Glomerular endothelial cell (primary cell): ENCODE data around the gene CMTM4. TPM values are rescaled to one million over a fixed set of nuclear protein-coding genes. Genes with fewer than 3 reads are reported as not detected.
"Not testable (repeated sequence)": the region's sequence is repeated elsewhere in the genome, so short reads cannot be mapped to it uniquely, and the experiment has no call there.

ENCODE experiments used
- DNase-seq: peaks from one replicate; pipeline ENCODE4 v3.0.0-alpha.2; 2011; ENCODE audit warnings: low read depth, low spot score; ENCODE audit errors: extremely low read depth
- total RNA-seq: library from RNA; depleted of rRNA; stranded (reverse); fragments of >200 nt; gene quantifications from 2 replicates; pipeline ENCODE4 v1.2.3, GENCODE V29; 2015

Gene CMTM4
- total RNA-seq, 1 donor from 2014 or later: 9.8 TPM

DNA sequence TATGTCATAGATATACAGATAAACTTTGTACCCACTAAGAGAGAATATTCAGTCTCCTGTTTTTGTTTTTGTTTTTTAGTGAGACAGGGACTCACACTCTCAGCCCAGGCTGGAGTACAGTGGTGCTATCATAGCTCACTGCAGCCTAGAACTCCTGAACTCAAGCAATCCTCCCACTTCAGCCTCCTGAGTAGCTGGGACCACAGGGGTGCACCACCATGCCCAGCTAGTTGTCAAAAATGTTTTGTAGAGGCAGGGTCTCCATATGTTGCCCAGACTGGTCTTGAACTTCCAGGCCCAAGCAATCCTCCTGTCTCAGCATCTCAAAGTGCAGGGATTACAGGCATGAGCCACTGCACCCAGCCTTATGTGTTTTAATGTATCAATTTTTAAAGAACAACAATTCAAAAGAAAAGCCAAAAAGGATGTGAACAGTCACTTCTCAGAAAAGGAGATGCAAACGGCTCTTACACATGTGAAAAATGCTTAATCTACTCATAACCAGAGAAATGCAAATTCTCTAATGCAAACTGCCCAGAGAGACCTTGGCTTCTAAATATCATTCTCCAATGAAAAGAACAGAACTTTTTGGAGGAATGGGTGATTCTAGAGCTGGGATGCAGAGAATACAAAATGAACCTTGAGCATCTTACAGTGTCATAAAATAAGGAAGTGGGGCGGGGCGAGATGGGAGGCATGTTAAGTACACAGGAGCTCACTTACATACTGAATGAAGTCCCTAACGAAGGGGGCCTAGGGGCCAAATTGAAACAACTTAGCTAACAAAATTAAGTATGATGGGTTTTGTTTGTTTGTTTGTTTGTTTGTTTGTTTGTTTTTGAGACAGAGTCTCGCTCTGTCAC is 99.3 kb downstream of the CMTM4 start:
- no peak for DNase-seq

GRCh38 chr16:66596559-66596958 is 100.0 kb downstream of the CMTM4 start:
- DNase-seq: not testable (repeated sequence)

GRCh38 chr16:66594739-66595138 is 101.8 kb downstream of the CMTM4 start:
- DNase-seq: no peak

GRCh38 chr16:66592814-66593213 is 103.7 kb downstream of the CMTM4 start:
- DNase-seq: no peak

GRCh38 chr16:66592241-66592640 is 104.3 kb downstream of the CMTM4 start:
- DNase-seq: no peak

DNA sequence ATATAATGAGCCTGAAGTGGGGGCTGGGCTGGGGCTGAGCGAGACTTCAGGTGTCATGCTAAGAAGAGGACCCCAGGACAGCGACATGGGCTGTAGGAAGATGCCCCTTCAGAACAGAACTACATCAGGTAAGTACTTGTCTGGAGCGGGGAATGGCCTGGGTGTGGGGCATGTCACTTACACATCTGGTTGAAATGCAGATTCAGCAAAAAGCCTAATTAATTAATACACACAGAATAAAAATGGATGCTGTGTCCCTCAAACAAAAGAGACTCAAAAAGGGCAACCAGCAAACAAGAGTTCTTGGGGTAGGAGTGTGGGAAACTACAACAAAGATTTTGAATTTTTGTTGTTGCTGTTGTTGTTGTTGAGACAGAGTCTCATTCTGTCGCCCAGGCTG is 105.5 kb downstream of the CMTM4 start:
- no peak for DNase-seq

DNA sequence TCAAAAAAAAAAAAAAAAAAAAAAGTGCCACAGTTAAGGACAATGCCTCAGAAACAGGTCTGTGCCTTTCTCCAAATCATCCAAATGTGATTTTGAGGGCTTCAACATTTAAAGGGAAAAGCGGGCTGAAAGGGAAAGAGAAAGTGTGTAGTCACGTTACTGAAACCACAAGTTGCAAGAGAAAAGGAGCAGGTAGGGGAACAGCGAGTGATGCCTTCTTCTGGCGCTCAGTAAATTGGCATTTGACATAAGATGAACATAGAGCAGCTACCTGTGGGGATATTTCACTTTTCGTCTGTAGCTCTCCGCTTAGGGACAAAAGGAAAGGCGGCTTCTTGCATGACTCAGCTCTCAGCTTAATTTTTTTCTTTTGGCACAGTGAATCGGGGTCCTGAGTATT is 106.2 kb downstream of the CMTM4 start:
- no peak for DNase-seq

- no peak for DNase-seq
Measured at GRCh38 chr16:66588981-66589713, 107.4 kb downstream of the CMTM4 start.

DNA sequence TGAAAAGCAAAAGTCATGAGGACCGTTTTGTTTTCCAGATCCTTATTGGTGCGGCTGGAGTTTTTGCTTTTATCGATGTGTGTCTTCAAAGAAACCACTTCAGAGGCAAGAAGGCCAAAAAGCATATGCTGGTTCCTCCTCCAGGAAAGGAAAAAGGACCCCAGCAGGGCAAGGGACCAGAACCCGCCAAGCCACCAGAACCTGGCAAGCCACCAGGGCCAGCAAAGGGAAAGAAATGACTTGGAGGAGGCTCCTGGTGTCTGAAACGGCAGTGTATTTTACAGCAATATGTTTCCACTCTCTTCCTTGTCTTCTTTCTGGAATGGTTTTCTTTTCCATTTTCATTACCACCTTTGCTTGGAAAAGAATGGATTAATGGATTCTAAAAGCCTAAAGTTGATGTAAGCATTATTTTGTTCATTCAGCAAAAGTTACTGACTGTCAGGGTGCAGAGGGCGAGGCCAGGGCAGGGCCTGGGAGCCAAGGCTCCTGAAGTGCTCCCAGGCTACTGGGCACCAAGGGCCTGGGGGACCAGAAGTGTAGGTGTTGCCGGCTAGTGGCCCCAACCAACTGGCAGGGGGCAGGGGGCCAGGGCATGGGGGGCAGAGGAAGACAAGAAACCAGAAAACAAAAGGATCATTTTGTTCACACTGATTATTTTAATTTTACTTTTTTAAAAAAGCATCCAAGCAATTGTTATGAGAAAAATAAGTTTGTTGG is 108.5 kb downstream of the CMTM4 start:
- DNase-seq: no peak

GRCh38 chr16:66585481-66586239 is 110.9 kb downstream of the CMTM4 start:
- DNase-seq: no peak

- DNase-seq: no peak
Measured at GRCh38 chr16:66581246-66581952, 115.1 kb downstream of the CMTM4 start.

GRCh38 chr16:66580605-66581209 is 115.8 kb downstream of the CMTM4 start:
- DNase-seq: no peak

DNA sequence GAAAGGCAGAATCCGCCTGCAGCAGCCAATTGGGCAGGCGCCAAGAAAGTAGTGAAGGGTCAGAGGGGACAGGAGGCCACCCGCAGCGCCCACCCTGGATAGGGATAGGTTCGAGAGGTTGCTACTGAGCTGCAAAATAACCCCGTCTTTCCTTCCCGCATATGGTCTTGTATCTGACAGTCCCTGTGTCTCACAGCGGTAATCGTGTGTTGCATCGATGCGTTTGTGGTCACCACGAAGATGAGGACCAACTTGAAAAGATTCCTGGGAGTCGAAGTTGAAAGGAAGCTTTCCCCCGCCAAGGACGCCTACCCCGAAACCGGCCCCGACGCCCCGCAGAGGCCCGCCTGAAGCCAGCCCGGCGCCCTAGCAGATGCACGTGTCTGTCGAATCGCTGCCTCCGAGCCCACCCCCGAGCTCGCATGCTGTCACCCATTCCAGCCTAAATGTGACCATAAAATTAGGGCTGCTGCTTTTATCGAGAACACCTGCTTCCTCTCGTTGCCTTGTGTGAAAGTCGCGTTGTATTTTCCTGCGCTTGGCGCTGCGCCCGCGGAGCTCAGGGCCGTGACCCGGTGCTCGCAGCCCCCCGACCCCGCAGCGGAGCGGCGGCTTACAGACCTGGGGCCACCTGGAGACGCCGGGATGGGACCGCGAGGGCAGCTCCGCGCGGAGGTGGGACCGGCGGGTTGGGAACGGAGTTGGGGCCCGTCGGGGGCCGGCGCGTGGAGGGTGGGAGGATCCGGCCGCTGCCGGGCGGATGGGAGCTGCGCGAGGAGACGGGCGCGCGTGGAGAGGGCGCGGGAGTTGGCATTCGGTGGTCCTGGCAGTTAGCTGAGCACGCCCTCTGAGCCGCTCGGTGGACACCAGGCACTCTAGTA is 117.7 kb downstream of the CMTM4 start, which contains the start of gene CMTM2:
Gene CMTM2, plus strand, starts transcription at position 813 of the 881 bp plus-strand sequence. CDS start 145 bp downstream, outside the sequence.
- no peak for DNase-seq

DNA sequence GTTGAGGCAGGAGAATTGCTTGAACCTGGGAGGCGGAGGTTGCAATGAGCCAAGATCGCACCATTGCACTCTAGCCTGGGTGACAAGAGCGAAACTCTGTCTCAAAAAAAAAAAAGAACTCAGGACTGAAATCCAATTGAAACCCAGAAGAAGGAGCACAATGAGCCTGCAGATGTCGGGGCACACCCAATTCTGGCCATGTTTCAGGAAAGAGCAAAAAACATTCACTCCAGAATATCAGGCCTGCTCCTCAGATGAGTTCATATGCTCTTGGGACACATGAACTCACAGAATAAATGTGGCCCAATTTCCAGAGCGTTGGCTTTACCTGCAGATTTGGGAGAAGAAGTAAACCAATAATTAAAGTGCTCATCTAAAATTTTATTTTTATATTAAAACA is 120.2 kb downstream of the CMTM4 start:
- no peak for DNase-seq

GRCh38 chr16:66575060-66575459 is 121.5 kb downstream of the CMTM4 start:
- no peak for DNase-seq

- no peak for DNase-seq
Measured at GRCh38 chr16:66574531-66574930, 122.0 kb downstream of the CMTM4 start.

- no peak for DNase-seq
Measured at GRCh38 chr16:66574081-66574480, 122.5 kb downstream of the CMTM4 start.

- DNase-seq: no peak
Measured at GRCh38 chr16:66572356-66572755, 124.2 kb downstream of the CMTM4 start.
